Measurements from ENCODE around the gene CAP2.

Gene CAP2

GRCh38 chr6:17355404-17355774 is 38.0 kb upstream of the CAP2 start:
- CTCF ChIA-PET = interaction anchor here (1.1 kb wide), 1 partner anchor 44 kb away, joined by 3 read pairs; no protein-coding TSS in a partner anchor
- no peak for DNase-seq (ENCODE audit: extremely low spot score)
- POLR2A ChIA-PET = no interaction called here
- TF ChIP-seq CTCF (IDR thresholded peaks at IDR 0.05; ENCODE audit: control extremely low read depth, extremely low read depth, low read depth, missing control alignments) = no peak

- CTCF ChIA-PET = no interaction called here
- POLR2A ChIA-PET = no interaction called here
- DNase-seq (ENCODE audit: extremely low spot score) = no peak
- no peak for TF ChIP-seq CTCF (IDR thresholded peaks at IDR 0.05; ENCODE audit: control extremely low read depth, extremely low read depth, low read depth, missing control alignments)
Observed at GRCh38 chr6:17358515-17358914, 34.9 kb upstream of the CAP2 start.

- ChIA-PET CTCF (no interaction called here), POLR2A (no interaction called here)
- no peak for TF ChIP-seq CTCF (IDR thresholded peaks at IDR 0.05; ENCODE audit: control extremely low read depth, extremely low read depth, low read depth, missing control alignments)
- no peak for DNase-seq (ENCODE audit: extremely low spot score)
Observed at GRCh38 chr6:17360564-17360963, 32.8 kb upstream of the CAP2 start.

- DNase-seq (ENCODE audit: extremely low spot score) = no peak
- POLR2A ChIA-PET = no interaction called here
- CTCF ChIA-PET = no interaction called here
- TF ChIP-seq CTCF (IDR thresholded peaks at IDR 0.05; ENCODE audit: control extremely low read depth, extremely low read depth, low read depth, missing control alignments) = no peak
Observed at GRCh38 chr6:17361013-17361412, 32.4 kb upstream of the CAP2 start.

GRCh38 chr6:17365961-17366360 is 27.4 kb upstream of the CAP2 start:
- ChIA-PET CTCF (no interaction called here), POLR2A (no interaction called here)
- DNase-seq (ENCODE audit: extremely low spot score) = no peak
- TF ChIP-seq CTCF (IDR thresholded peaks at IDR 0.05; ENCODE audit: control extremely low read depth, extremely low read depth, low read depth, missing control alignments) = no peak

- ChIA-PET CTCF (no interaction called here), POLR2A (no interaction called here)
- TF ChIP-seq CTCF (IDR thresholded peaks at IDR 0.05; ENCODE audit: control extremely low read depth, extremely low read depth, low read depth, missing control alignments) = no peak
- DNase-seq (ENCODE audit: extremely low spot score) = no peak
Observed at GRCh38 chr6:17367868-17368267, 25.5 kb upstream of the CAP2 start.

All from GM10248 (cell line).